ENCODE results near the gene ZFYVE28.
A peak's percentile ranks its signal among the peaks of the same experiment; 100 is the strongest.
"Not testable (repeated sequence)": the region's sequence is repeated elsewhere in the genome, so short reads cannot be mapped to it uniquely, and the experiment has no call there.

The ZFYVE28 gene

DNA sequence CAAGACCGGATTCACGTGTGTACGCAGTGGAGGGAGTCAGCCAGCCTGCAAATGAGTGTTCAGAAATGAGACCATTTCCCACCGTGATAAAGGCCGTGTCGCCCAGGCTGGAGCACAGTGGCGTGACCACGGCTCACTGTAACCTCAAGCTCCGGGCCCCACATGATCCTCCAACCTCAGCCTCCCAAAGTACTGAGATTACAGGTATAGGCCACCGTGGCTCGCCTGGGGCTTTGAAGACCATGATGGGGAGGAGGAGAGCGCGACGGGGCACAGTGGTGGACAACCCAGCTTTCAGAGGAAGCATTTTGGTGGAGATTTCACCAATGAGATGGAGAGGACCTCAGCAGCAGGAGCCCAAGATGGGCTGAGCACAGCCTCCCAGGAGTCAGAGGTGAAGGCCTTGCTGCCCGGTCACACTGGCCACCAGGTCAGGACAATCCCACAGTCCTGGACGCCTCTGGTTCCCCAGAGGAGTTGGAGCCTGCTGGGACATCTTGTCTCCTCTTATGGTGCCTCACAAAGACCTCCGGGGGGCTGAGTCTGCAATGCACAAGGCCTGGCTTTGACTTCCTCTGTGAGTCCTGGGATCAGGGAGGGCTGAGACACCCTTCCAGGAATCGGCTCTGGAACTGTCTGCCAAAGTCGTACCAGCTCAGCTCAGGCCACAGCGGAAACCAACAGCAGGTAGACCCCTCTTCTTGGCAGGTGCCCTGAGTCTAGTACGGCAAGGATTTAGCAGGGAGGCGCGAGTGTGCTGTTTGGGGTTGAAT is 134.1 kb downstream of the ZFYVE28 start:
- DNase-seq = no peak

- DNase-seq = no peak
These were observed 135.2 kb downstream of the ZFYVE28 start for GRCh38 chr4:2283199-2283711.

DNA sequence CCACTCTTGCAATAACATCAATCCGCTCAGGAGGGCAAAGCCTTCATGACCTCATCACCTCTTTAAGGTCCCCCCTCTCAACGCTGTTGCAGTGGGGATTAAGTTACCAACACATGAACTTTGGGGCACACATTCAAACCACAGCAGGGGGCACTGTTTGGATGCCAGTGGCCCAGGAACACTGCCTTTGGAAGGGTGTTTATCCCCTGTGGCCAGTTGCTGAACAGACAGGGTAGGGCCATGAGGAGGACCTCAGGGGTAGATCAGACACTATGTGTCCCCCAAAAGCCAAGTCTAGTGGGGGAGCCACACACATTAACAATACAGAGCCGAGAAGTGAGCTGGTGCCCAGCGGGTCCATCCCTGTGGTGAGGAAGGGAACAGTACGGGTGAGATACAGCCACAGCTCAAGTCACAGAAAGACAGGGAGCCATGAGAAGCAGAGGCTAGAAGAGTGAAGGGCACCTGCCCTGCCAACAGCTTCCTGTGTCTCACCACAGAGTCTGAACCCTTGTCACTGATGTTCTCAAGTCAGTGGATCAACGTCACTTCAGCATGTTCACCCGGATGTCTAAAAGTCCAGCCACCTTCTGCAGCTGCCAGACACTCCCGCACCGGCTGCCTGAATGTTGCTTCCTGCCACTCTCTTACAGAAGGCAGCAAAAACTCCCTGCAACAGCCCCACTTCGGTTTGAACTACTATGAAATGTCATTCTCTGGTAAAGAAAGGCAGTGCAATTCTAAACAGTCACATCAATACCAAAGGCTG is 136.7 kb downstream of the ZFYVE28 start:
- DNase-seq = peak; percentile 76

DNA sequence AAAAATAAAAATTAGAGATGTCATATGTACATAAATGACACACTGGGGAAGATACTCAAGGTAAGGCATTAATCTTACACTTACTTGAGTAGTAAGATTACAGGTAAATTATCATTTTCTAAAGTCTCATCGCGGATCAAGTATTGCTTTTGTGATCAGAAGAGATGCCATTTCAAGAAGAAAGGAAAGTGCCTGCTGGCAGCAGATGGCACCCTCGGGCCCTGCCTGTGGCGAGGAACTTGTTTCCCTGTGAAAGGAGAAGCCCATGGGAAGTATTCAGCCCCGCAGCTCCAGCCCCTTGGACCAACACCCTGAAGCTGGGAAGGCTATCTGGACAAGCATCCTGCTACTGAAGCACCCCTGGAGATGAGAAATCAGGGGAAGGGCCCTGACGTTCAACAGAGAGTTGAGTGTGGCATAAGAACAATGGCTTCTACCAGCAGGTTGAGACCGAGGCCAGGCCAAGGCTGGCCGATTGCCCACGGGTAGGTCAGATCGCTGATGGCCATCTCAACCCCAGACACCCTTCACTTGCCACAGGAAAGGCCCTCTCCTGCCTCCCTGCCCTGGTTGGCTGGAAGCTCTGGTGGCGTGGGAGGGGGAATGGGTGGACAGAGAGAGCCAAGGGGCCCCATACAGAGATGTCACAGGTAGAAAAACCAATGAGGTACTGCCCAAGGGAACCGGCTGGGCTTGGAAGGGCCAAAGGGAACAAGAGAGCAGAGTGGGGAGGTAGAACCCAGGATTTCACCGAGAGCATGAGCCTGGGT is 137.7 kb downstream of the ZFYVE28 start:
- DNase-seq = no peak

GRCh38 chr4:2277956-2278355 is 140.5 kb downstream of the ZFYVE28 start:
- no peak for DNase-seq

- no peak for DNase-seq
These were observed 141.7 kb downstream of the ZFYVE28 start for GRCh38 chr4:2276581-2277325.

- no peak for DNase-seq
These were observed 142.7 kb downstream of the ZFYVE28 start for GRCh38 chr4:2275546-2276251.

- DNase-seq = not testable (repeated sequence)
These were observed 143.4 kb downstream of the ZFYVE28 start for GRCh38 chr4:2275044-2275397.

GRCh38 chr4:2274320-2275043 is 144.0 kb downstream of the ZFYVE28 start:
- no peak for DNase-seq

DNA sequence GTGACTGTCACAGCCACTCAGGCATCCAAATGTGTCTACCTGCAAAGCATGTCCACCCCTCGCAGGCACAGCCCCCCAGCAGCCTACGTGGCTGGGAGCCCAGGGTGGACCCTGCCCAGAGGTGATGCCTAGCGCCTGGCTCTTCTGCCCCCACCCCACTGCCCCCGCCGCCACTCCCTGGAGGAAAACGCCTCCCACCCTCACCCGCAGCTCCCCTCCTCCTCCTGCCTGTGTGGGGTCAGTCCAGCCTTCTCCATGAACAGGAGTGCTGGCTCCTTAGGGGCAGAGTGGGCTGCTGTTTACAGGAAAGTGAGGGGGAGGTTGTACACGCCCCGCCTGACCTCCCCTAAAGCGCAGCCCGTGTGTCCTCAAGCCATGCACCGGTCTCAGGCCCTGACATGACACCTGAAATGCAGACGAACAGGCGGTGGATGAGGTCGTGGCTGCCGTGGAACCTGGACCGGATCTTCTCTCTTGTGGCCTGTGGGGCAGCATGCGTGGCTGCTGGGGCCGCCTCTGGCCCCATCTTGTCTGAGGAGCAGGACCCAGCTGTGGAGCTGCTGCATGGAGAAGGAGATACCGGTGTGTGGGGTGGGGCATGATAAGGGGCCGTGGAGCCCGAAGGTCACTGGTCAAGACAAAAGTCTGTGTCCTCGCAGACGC is 144.7 kb downstream of the ZFYVE28 start:
- DNase-seq = no peak

DNA sequence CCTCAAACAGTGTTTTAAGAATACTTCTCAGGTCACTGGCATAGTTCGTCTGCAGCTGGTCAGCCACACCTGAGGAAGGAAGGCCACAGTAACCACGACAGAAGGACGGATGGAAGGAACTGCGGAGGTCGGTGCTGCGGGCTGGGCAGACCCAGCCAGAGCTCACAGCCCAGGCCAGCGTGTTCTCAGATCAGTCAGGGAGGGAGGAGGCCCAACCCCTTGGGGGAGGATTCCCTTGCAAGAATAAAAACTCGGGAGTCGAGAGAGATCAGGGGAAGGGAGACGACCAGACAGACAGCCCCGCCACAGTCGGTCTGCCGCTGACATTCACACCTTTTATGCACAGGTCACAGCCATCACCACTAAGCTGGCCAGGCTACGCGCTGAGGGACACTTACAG is 145.2 kb downstream of the ZFYVE28 start:
- no peak for DNase-seq

GRCh38 chr4:2272828-2273120 is 145.7 kb downstream of the ZFYVE28 start:
- no peak for DNase-seq

DNA sequence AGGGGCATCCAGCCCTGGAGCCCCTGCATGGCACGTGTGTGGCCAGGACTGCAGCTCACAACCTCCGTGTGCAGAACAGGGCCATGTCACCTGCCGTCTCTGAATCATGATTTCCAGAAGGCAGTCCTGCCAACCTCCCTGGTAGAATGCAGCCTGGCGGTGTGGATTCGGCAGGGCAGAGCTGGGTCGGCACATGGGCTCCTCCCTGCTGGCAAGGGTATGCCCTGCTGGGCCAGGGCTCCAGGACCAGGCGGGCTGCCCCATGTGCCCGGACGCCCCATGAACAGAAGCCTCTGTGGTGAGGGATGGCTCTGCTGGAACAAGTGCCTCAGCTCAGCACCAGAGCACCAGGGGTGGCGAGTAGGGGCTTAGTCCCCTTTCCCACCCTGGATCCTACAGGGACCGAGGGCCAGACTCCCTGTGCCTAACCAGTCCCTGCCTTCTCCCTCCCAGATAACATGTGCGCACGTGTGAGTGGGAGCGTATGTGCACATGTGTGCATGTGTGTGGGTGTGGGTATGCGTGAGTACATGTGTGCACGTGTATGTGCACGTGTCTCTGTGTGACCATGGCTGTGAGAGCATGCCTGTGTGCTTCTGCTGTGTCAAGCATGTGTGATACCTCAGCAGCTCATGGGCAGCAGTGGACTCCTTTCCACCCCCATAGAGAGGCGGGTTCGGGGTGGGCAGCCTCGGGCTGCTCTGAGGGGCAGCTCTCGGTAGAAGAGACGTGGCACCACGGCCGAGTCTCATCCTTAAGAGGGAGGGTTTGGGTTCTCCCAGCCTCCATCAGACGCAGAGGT is 146.2 kb downstream of the ZFYVE28 start:
- DNase-seq = no peak

DNA sequence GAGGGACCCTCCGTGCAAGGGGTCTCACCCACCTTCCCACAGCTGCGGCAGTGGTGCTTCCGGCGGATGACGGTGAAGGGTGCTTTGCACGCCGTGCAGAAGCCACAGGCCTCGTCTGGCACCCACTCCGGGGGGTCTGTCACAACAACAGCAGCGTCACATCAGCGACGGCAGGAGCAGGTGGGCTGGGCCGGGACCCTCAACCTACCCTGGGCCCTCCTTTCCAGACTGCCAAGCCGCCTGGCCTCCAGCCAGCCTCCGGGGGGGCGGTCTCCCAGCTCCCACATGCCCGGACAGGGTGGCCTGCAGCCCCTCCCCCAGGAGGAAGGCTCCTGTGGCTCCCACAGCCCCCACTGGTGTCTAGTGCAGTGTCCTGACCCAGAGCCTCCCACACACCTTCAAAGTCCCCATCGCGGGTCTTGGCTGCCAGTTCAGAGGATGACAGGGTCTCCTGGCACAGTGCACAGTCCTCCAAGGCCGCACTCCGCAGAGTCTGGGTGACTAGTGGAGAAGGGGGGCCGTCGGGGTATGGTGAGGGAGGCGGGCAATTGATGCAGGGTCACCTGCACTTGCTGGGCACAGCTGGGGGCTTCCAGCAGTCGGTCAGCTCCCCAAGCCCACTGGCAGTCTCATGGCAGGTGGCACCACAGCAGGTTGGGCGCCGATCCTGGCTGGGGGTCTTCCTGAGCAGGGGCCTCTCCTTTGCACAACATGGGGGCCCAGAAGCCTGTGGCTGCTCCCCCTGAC is 147.0 kb downstream of the ZFYVE28 start:
- no peak for DNase-seq

DNA sequence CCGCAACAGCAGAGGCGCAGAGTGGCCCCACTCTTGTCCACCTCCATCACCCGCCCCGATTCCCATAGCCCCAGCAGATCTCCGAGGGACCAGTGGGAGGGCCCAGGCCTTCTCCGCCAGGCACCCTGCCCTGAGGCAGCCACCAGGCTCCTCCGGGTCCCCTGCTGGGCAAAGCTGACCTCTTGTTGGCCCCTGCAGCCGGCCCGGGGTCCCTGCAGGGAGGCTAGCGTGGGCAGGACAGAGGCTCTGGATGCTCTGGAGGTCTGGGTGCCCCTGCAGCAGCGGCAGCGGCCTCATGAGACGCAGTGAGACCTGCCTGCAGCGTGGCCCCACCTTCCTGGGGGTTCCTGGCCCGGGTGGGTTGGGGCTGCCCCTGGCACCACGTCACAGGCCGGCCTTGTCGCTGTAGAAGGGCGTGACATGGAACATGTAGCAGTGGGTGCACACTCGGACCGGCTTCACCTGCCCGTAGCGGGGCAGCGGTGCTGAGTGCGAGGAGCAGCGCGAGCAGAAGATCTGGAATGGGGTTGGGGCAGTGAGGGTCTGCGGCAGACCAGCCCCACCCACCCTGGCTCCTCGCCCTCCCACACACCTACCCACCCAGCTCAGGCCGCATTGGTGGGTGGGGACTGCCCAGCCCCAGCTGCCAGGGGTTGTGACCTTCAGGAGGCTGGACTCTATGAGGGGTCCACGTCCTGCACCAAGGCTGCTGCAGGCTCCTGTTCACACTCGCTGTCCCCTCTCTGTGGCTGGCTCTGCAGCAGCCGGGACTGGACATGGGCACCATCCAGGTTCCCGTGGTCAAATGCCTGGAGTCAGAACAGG is 147.9 kb downstream of the ZFYVE28 start:
- no peak for DNase-seq

DNA sequence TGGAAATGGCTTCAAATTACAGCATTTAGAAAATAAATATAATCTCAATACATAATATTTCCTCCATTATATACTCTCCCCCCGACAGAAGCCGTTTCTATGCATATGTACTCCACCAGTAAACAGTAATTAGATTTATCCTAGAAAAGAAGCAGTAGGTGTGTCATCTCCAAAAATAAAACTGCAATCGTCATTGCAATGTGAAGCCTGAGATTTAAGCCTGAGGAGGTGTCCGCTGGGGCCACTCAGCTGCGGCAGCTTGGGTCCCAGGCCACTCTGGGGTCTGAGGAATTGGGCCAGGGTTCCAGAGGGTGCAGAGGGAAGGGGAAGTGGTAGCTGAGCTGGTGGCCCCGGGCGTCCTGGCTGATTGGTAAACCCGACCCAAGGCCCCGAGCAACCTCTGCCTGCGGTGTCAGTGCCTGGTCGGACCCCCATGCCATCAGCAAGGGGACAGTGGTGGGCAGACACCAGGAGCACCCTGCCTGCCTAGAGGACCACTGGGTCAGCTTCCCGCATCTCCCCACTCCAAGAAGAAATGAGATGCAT is 148.8 kb downstream of the ZFYVE28 start:
- DNase-seq = no peak

DNA sequence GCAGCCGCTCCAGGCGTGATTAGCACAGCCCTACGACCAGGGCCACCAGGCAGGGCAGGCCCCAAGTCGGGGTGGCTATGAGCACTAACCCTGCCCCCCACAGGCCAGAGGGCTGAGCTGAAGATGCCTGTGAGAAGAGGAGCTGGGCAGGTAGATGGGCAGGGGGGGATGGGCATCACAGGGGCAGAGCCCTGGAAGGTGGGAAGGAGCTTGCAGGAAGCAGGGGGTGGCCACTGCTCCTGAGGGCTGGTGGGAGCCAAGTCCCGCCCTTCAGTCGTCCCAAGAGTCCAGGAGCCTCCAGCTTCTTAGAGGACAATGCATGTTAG is 149.3 kb downstream of the ZFYVE28 start:
- DNase-seq = no peak

Data from activated CD8-positive, alpha-beta memory T cell treated with anti-CD3 and anti-CD28 coated beads, Interleukin-2, amount 50 U/mL, for 4 hours (primary cell).